Measurements from ENCODE around the gene TMEM145. TPM values are rescaled to one million over a fixed set of nuclear protein-coding genes. Genes with fewer than 3 reads are reported as not detected.

The TMEM145 gene
- polyA plus RNA-seq, 1 donor from 2014 or later, result 30.9 TPM

- Histone ChIP-seq H3K27ac (ENCODE audit: low read length) (no peak overlapping the region), H2AFZ (ENCODE audit: low read depth, low read length) (no peak overlapping the region), H3K9me3 (ENCODE audit: low read length) (no peaks in the 10 kb centered on the region), H3K27me3 (ENCODE audit: insufficient read depth, low read depth, low read length) (no peaks in the 10 kb centered on the region), H3K4me3 (ENCODE audit: low read length) (no peak overlapping the region), H3K9me2 (ENCODE audit: insufficient read depth, low read length) (no peaks in the 10 kb centered on the region), H3K79me2 (replicated peaks; ENCODE audit: insufficient read depth, low read length) (no peaks in the 10 kb centered on the region), H3K4me2 (ENCODE audit: low read length) (no peak overlapping the region), H3K9ac (ENCODE audit: low read length) (no peak overlapping the region), H4K20me1 (ENCODE audit: insufficient read depth) (no peaks in the 10 kb centered on the region), H3K36me3 (ENCODE audit: insufficient read depth, low read length) (no peaks in the 10 kb centered on the region), H3F3A (ENCODE audit: insufficient read depth, low read length, poor library complexity, severe bottlenecking) (no peaks in the 10 kb centered on the region)
- TF ChIP-seq RAD21 (conservative IDR thresholded peaks at IDR 0.05) (no peak), EP300 (conservative IDR thresholded peaks at IDR 0.05; ENCODE audit: poor library complexity, severe bottlenecking) (no peak), CTCF (IDR thresholded peaks at IDR 0.05; ENCODE audit: poor library complexity, severe bottlenecking) (no peak), MXI1 (conservative IDR thresholded peaks at IDR 0.05; ENCODE audit: poor library complexity, severe bottlenecking) (no peak), SMC3 (conservative IDR thresholded peaks at IDR 0.05; ENCODE audit: poor library complexity) (no peak), EZH2 (IDR thresholded peaks at IDR 0.05; ENCODE audit: borderline replicate concordance, insufficient read depth, low read length, poor library complexity, severe bottlenecking) (no peak), TAF1 (IDR thresholded peaks at IDR 0.05; ENCODE audit: low read depth) (no peak)
Measured at GRCh38 chr19:42368765-42369164, 55.7 kb downstream of the TMEM145 start.

- H3K4me2 ChIP-seq (ENCODE audit: low read length), result no peak overlapping the region
- no peaks in the 10 kb centered on the region for H3K79me2 ChIP-seq (replicated peaks; ENCODE audit: insufficient read depth, low read length)
- no peaks in the 10 kb centered on the region for H3F3A ChIP-seq (ENCODE audit: insufficient read depth, low read length, poor library complexity, severe bottlenecking)
- no peak overlapping the region for H3K4me3 ChIP-seq (ENCODE audit: low read length)
- H3K9me2 ChIP-seq (ENCODE audit: insufficient read depth, low read length), result no peaks in the 10 kb centered on the region
- H3K9ac ChIP-seq (ENCODE audit: low read length), result no peak overlapping the region
- H3K36me3 ChIP-seq (ENCODE audit: insufficient read depth, low read length), result no peaks in the 10 kb centered on the region
- H3K27ac ChIP-seq (ENCODE audit: low read length), result no peak overlapping the region
- no peaks in the 10 kb centered on the region for H3K9me3 ChIP-seq (ENCODE audit: low read length)
- no peak overlapping the region for H2AFZ ChIP-seq (ENCODE audit: low read depth, low read length)
- no peak for TF ChIP-seq MXI1 (conservative IDR thresholded peaks at IDR 0.05; ENCODE audit: poor library complexity, severe bottlenecking)
- no peak for TF ChIP-seq CTCF (IDR thresholded peaks at IDR 0.05; ENCODE audit: poor library complexity, severe bottlenecking)
- no peak for TF ChIP-seq EP300 (conservative IDR thresholded peaks at IDR 0.05; ENCODE audit: poor library complexity, severe bottlenecking)
- TF ChIP-seq SMC3 (conservative IDR thresholded peaks at IDR 0.05; ENCODE audit: poor library complexity), result no peak
- TF ChIP-seq EZH2 (IDR thresholded peaks at IDR 0.05; ENCODE audit: borderline replicate concordance, insufficient read depth, low read length, poor library complexity, severe bottlenecking), result no peak
- no peak for TF ChIP-seq POLR2AphosphoS5 (IDR thresholded peaks at IDR 0.05)
- no peak for TF ChIP-seq REST (IDR thresholded peaks at IDR 0.05; ENCODE audit: borderline replicate concordance)
- TF ChIP-seq RAD21 (conservative IDR thresholded peaks at IDR 0.05), result no peak
- TF ChIP-seq TAF1 (IDR thresholded peaks at IDR 0.05; ENCODE audit: low read depth), result no peak
- no peaks in the 10 kb centered on the region for H3K27me3 ChIP-seq (ENCODE audit: insufficient read depth, low read depth, low read length)
- no peaks in the 10 kb centered on the region for H4K20me1 ChIP-seq (ENCODE audit: insufficient read depth)
Measured at GRCh38 chr19:42369433-42370067, 56.4 kb downstream of the TMEM145 start.
